H1 (cell line): ENCODE measurements around the gene GNLY. TPM values are rescaled to one million over a fixed set of nuclear protein-coding genes. Genes with fewer than 3 reads are reported as not detected.

Experiments used
- CTCF ChIA-PET: fragments of 300-600 bp; sonication (Branson Sonifier 250); formaldehyde crosslinking; loops from one replicate; lab custom pipeline; 2021; ENCODE audit not compliant: partially characterized antibody; lab: Charles Lee
- POLR2A ChIA-PET: fragments of 300-600 bp; sonication (Branson Sonifier 250); formaldehyde crosslinking; loops from one replicate; lab custom pipeline; 2021; ENCODE audit warnings: inconsistent platforms; ENCODE audit not compliant: partially characterized antibody; lab: Charles Lee
- DNase-seq, 2 experiments: peaks; one replicate each; pipeline versions ENCODE4 v3.0.0 to v3.0.0-alpha.2; 2010 to 2022; ENCODE audit warnings: low spot score in 2 of 2, low read depth in 1 of 2, mixed read lengths in 1 of 2
- FAIRE-seq: peaks from 2 replicates; lab custom pipeline; 2011; peaks lifted over from hg19 to GRCh38; lab: Jason Lieb, UNC
- H2AFZ ChIP-seq: 2 replicates; pipeline ENCODE4 v1.8.1; 2012; ENCODE audit warnings: low read length, inconsistent platforms
- H2AK5ac ChIP-seq: 2 replicates; pipeline ENCODE4 v1.6.1; 2013; ENCODE audit warnings: low read depth, low read length
- H2BK120ac ChIP-seq: replicated peaks from 2 replicates; pipeline ENCODE3; 2013; ENCODE audit warnings: low read depth, low read length, inconsistent platforms
- H2BK12ac ChIP-seq: 2 replicates; pipeline ENCODE4 v1.6.1; 2013; ENCODE audit warnings: low read depth, low read length
- H2BK15ac ChIP-seq: 2 replicates; pipeline ENCODE4 v1.6.1; 2013; ENCODE audit warnings: low read length
- H2BK20ac ChIP-seq: 2 replicates; pipeline ENCODE4 v1.6.1; 2013; ENCODE audit warnings: low read length
- H2BK5ac ChIP-seq: 2 replicates; pipeline ENCODE4 v1.6.1; 2013; ENCODE audit warnings: low read depth, low read length
- H3K14ac ChIP-seq: 2 replicates; pipeline ENCODE4 v1.6.1; 2013; ENCODE audit warnings: inconsistent platforms; ENCODE audit not compliant: insufficient read length
- H3K18ac ChIP-seq: 2 replicates; pipeline ENCODE4 v1.6.1; 2013; ENCODE audit warnings: low read length; ENCODE audit errors: extremely low read depth
- H3K23ac ChIP-seq: 2 replicates; pipeline ENCODE4 v1.6.1; 2013; ENCODE audit warnings: inconsistent platforms; ENCODE audit not compliant: insufficient read length
- H3K23me2 ChIP-seq: 2 replicates; pipeline ENCODE4 v1.6.1; 2013; ENCODE audit warnings: low read depth, low read length
- H3K27ac ChIP-seq: 2 replicates; pipeline ENCODE4 v1.6.1; 2011; ENCODE audit warnings: low read depth, low read length, inconsistent platforms
- H3K27me3 ChIP-seq, 4 experiments: replicated peaks in 1 of 4; 1 replicate in 1 of 4; 2 replicates in 3 of 4; pipeline versions ENCODE4 v1.6.1 to v1.8.1; 2011 to 2013; ENCODE audit warnings: low read length in 3 of 4, mild to moderate bottlenecking in 3 of 4, inconsistent platforms in 2 of 4, mixed read lengths in 2 of 4, moderate library complexity in 1 of 4; ENCODE audit not compliant: control insufficient read depth in 3 of 4, insufficient read depth in 3 of 4; ENCODE audit errors: extremely low read depth in 1 of 4
- H3K36me3 ChIP-seq, 4 experiments: 2 replicates each; pipeline versions ENCODE4 v1.6.1 to v1.8.1; 2011 to 2013; ENCODE audit warnings: mild to moderate bottlenecking in 4 of 4, low read length in 3 of 4, moderate library complexity in 2 of 4, control low read depth in 1 of 4, inconsistent platforms in 1 of 4; ENCODE audit not compliant: insufficient read depth in 4 of 4, control insufficient read depth in 2 of 4
- H3K4ac ChIP-seq: replicated peaks from 2 replicates; pipeline ENCODE3; 2013; ENCODE audit warnings: low read length, low read depth, mixed read lengths, inconsistent platforms; ENCODE audit not compliant: insufficient read length
- H3K4me1 ChIP-seq, 4 experiments: replicated peaks in 1 of 4; 1 replicate in 1 of 4; 2 replicates in 3 of 4; pipeline versions ENCODE4 v1.6.1 to v1.8.1; 2011 to 2013; ENCODE audit warnings: low read length in 3 of 4, inconsistent platforms in 2 of 4, mixed read lengths in 1 of 4; ENCODE audit not compliant: insufficient read depth in 4 of 4, control insufficient read depth in 3 of 4
- H3K4me2 ChIP-seq, 2 experiments: 2 replicates each; pipeline versions ENCODE4 v1.6.1 to v1.8.1; 2011 to 2013; ENCODE audit warnings: low read depth in 2 of 2, low read length in 2 of 2, control low read depth in 1 of 2, inconsistent platforms in 1 of 2, mild to moderate bottlenecking in 1 of 2; ENCODE audit not compliant: insufficient read depth in 1 of 2
- H3K4me3 ChIP-seq, 4 experiments: fragments of 200-600, 300-600 bp in 1 of 4; sonication (generic), shearing (Covaris generic), sonication (Bioruptor Twin) in 1 of 4; 2 replicates each; pipeline versions ENCODE4 v1.5.1 to v1.8.1; 2011 to 2016; ENCODE audit warnings: low read length in 4 of 4, low read depth in 3 of 4, control low read depth in 2 of 4, inconsistent platforms in 2 of 4, mild to moderate bottlenecking in 2 of 4, mixed read lengths in 1 of 4, moderate library complexity in 1 of 4; ENCODE audit not compliant: insufficient read depth in 2 of 4; ENCODE audit errors: extremely low read depth in 1 of 4
- H3K56ac ChIP-seq: replicated peaks from 2 replicates; pipeline ENCODE3; 2013; ENCODE audit warnings: low read depth, mild to moderate bottlenecking, mixed read lengths, low read length, inconsistent platforms; ENCODE audit not compliant: insufficient read length
- H3K79me1 ChIP-seq: 2 replicates; pipeline ENCODE4 v1.6.1; 2013; ENCODE audit warnings: low read depth, low read length, control low read depth
- H3K79me2 ChIP-seq, 2 experiments: 2 replicates each; pipeline versions ENCODE4 v1.6.1 to v1.8.1; 2012 to 2013; ENCODE audit warnings: low read length in 2 of 2, mild to moderate bottlenecking in 2 of 2, inconsistent platforms in 1 of 2; ENCODE audit not compliant: insufficient read depth in 2 of 2, control insufficient read depth in 1 of 2
- H3K9ac ChIP-seq, 4 experiments: replicated peaks in 1 of 4; 1 replicate in 1 of 4; 2 replicates in 3 of 4; pipeline versions ENCODE4 v1.6.1 to v1.8.1; 2011 to 2013; ENCODE audit warnings: low read depth in 3 of 4, low read length in 3 of 4, control low read depth in 2 of 4, mild to moderate bottlenecking in 2 of 4, moderate library complexity in 2 of 4, inconsistent platforms in 1 of 4; ENCODE audit errors: extremely low read depth in 1 of 4
- H3K9me3 ChIP-seq, 2 experiments: 2 replicates each; pipeline versions ENCODE4 v1.6.1 to v1.8.1; 2012 to 2013; ENCODE audit warnings: mild to moderate bottlenecking in 2 of 2, moderate library complexity in 2 of 2, control low read depth in 1 of 2, inconsistent platforms in 1 of 2, low read depth in 1 of 2, low read length in 1 of 2, mixed read lengths in 1 of 2; ENCODE audit not compliant: insufficient read depth in 2 of 2
- H4K20me1 ChIP-seq, 2 experiments: replicated peaks in 1 of 2; 2 replicates each; pipeline versions ENCODE3 to v1.8.1; 2011 to 2013; ENCODE audit warnings: inconsistent platforms in 2 of 2, low read length in 2 of 2, mild to moderate bottlenecking in 1 of 2; ENCODE audit not compliant: insufficient read depth in 2 of 2, control insufficient read depth in 1 of 2
- H4K5ac ChIP-seq: 2 replicates; pipeline ENCODE4 v1.6.1; 2013; ENCODE audit warnings: low read length, low read depth, mixed read lengths, inconsistent platforms; ENCODE audit not compliant: insufficient read length
- H4K8ac ChIP-seq: 2 replicates; pipeline ENCODE4 v1.8.0; 2013; ENCODE audit warnings: mild to moderate bottlenecking, moderate library complexity, low read length, inconsistent platforms; ENCODE audit not compliant: insufficient read depth; ENCODE audit errors: extremely low read depth
- H4K91ac ChIP-seq: replicated peaks from 2 replicates; pipeline ENCODE3; 2013; ENCODE audit warnings: low read length, mixed read lengths, inconsistent platforms; ENCODE audit not compliant: insufficient read length
- EZH2 ChIP-seq: fragments of 200-600 bp; sonication (generic); IDR thresholded peaks from 2 replicates; pipeline ENCODE4 v1.7.1; 2012; ENCODE audit warnings: low read depth, mild to moderate bottlenecking, moderate library complexity, low read length, inconsistent platforms; ENCODE audit not compliant: severe bottlenecking
- HDAC2 ChIP-seq, 2 experiments: fragments of 300-600 bp in 1 of 2; sonication (generic) in 1 of 2; IDR thresholded peaks; 2 replicates each; pipeline ENCODE4 v1.6.1; 2011 to 2012; ENCODE audit warnings: low read depth in 2 of 2, low read length in 2 of 2, mild to moderate bottlenecking in 2 of 2, moderate library complexity in 2 of 2, borderline replicate concordance in 1 of 2, inconsistent platforms in 1 of 2
- HDAC6 ChIP-seq: IDR thresholded peaks from one replicate; pipeline ENCODE4 v1.7.1; 2012; ENCODE audit warnings: low read depth, mild to moderate bottlenecking, inconsistent platforms, low read length, moderate library complexity
- MAFK ChIP-seq: IDR thresholded peaks from 2 replicates; pipeline ENCODE4 v1.6.1; 2012; ENCODE audit warnings: low read depth, mild to moderate bottlenecking, improper control_type of control experiment, low read length
- RNF2 ChIP-seq: fragments of 200-900, 300-1000 bp; sonication (generic); IDR thresholded peaks from 2 replicates; pipeline ENCODE4 v1.7.1; 2016; ENCODE audit warnings: borderline replicate concordance, low read depth, mild to moderate bottlenecking, antibody characterized with exemption, low read length; ENCODE audit not compliant: poor library complexity, severe bottlenecking; ENCODE audit errors: missing control alignments
- SIN3A ChIP-seq, 2 experiments: IDR thresholded peaks in 1 of 2; conservative IDR thresholded peaks in 1 of 2; 2 replicates each; pipeline ENCODE4 v1.6.1; 2011 to 2012; ENCODE audit warnings: low read length in 2 of 2, improper control_type of control experiment in 1 of 2, low read depth in 1 of 2, mild to moderate bottlenecking in 1 of 2
- TAF7 ChIP-seq: optimal IDR thresholded peaks from 2 replicates; pipeline ENCODE3; 2011; ENCODE audit warnings: low read depth, mild to moderate bottlenecking, inconsistent platforms, low read length, moderate library complexity, borderline replicate concordance
- WGBS, 2 experiments: shearing (Covaris generic) in 1 of 2; methylation state at CpG; one replicate each; pipeline versions ENCODE4 v1.1.6 to v1.1.7; 2013 to 2015; ENCODE audit warnings: low lambda C conversion rate in 2 of 2, mixed read lengths in 2 of 2, inconsistent platforms in 1 of 2, low coverage in 1 of 2, missing lambda C conversion rate in 1 of 2; ENCODE audit not compliant: insufficient replicate concordance in 2 of 2, insufficient coverage in 1 of 2, insufficient read length in 1 of 2; ENCODE audit errors: extremely low coverage in 1 of 2, missing lambda C conversion rate in 1 of 2; 5-methylcytosine and 5-hydroxymethylcytosine counted together
- polyA plus RNA-seq, 7 experiments: library from polyadenylated mRNA; depleted of rRNA in 3 of 7; stranded (reverse) in 5 of 7; unstranded in 2 of 7; fragments of >200 nt in 5 of 7; fragments of 200-250 nt in 2 of 7; gene quantifications; 1 replicate in 5 of 7; 2 replicates in 1 of 7; 4 replicates in 1 of 7; pipeline versions ENCODE4 v1.2.1 to v1.2.3, GENCODE V29; 2011 to 2013; ENCODE audit warnings: missing spikeins in 2 of 7, mixed read lengths in 2 of 7
- total RNA-seq: library from RNA; stranded (reverse); fragmentation: NEBNext Ultra II Directional; extraction: Animal tissue kit (Norgen Biotek cat#: 25700); gene quantifications from 2 replicates; pipeline ENCODE4 v1.2.1, GENCODE V29; 2021

GNLY gene
- total and polyA plus RNA-seq, 2 of the 8 experiments (the other 6 are each of a cell fraction or from before 2014, with no cell fraction given): 0.03 TPM; not detected in 1

GRCh38 chr2:85704038-85704437, 9.9 kb downstream of the GNLY start:
- Histone ChIP-seq H3K14ac (no peak overlapping the region), H2BK20ac (no peak overlapping the region), H4K20me1 (no peaks in the 10 kb centered on the region), H3K23me2 (no peaks in the 10 kb centered on the region), H3K27me3 (no peaks in the 10 kb centered on the region; a peak in 1 of 7 replicates), H2AFZ (no peak overlapping the region), H3K27ac (no peak overlapping the region), H3K56ac (no peak overlapping the region), H3K4ac (no peak overlapping the region), H3K79me1 (no peaks in the 10 kb centered on the region), H2AK5ac (no peak overlapping the region), H3K18ac (no peak overlapping the region), H4K5ac (no peak overlapping the region), H3K4me2 (no peak overlapping the region), H3K23ac (no peak overlapping the region), H2BK15ac (no peak overlapping the region), H4K91ac (no peak overlapping the region), H4K8ac (no peak overlapping the region), H2BK120ac (no peak overlapping the region), H3K9me3 (no peaks in the 10 kb centered on the region), H3K4me1 (peaks cover 0 to 7% (median 4%) of the 10 kb centered on the region in 4 experiments; a peak in 4 of 7 replicates), H2BK12ac (no peak overlapping the region), H3K9ac (no peak overlapping the region), H3K79me2 (no peaks in the 10 kb centered on the region), H3K36me3 (no peaks in the 10 kb centered on the region), H2BK5ac (no peak overlapping the region), H3K4me3 (no peak overlapping the region)
- FAIRE-seq (no peak), DNase-seq (no peak)
- TF ChIP-seq TAF7 (no peak), MAFK (no peak), HDAC6 (no peak), SIN3A (conservative IDR thresholded peaks at IDR 0.05 in 1 of 2, IDR thresholded peaks at IDR 0.05 in 1 of 2; ENCODE audit: low read depth in 1 of 2, low read length in 2 of 2) (no peak), HDAC2 (IDR thresholded peaks at IDR 0.05; ENCODE audit: borderline replicate concordance in 1 of 2, low read depth in 2 of 2, low read length in 2 of 2) (no peak), RNF2 (no peak), EZH2 (no peak)
- 94% methylated on average over 2 of the region's 3 CpGs; no CpG with 5 or more reads in 1 of the 2 experiments for WGBS, 2 experiments
- POLR2A ChIA-PET: no interaction called here
- CTCF ChIA-PET: interaction anchor here (0.7 to 7.4 kb wide), 7 partner anchors 13 to 82 kb away, joined by 3 to 80 read pairs (median 34); partner anchors contain the start of gene GNLY
